Neural progenitor cell (in vitro differentiated cells): ENCODE results near the gene TMEM203. TPM values are rescaled to one million over a fixed set of nuclear protein-coding genes. Genes with fewer than 3 reads are reported as not detected.

ENCODE experiments used
- DNase-seq: peaks from one replicate; pipeline ENCODE4 v3.0.0-alpha.2; 2016; ENCODE audit warnings: low spot score
- H2AFZ ChIP-seq: fragments of 200-600 bp; sonication (generic); replicated peaks from 2 replicates; pipeline ENCODE4 v1.6.1; 2016; ENCODE audit warnings: antibody characterized with exemption
- H3F3A ChIP-seq: fragments of 200-600 bp; sonication (generic); 2 replicates; pipeline ENCODE4 v1.6.1; 2016; ENCODE audit warnings: antibody characterized with exemption, low read depth
- H3K27ac ChIP-seq: fragments of 200-600 bp; sonication (generic); 2 replicates; pipeline ENCODE4 v1.5.1; 2016; ENCODE audit warnings: mild to moderate bottlenecking
- H3K27me3 ChIP-seq: fragments of 200-600 bp; sonication (generic); 2 replicates; pipeline ENCODE4 v1.6.1; 2016; ENCODE audit warnings: mild to moderate bottlenecking, moderate library complexity
- H3K36me3 ChIP-seq: fragments of 200-600 bp; sonication (generic); 2 replicates; pipeline ENCODE4 v1.5.1; 2016
- H3K4me1 ChIP-seq: fragments of 200-600 bp; sonication (generic); 2 replicates; pipeline ENCODE4 v1.6.1; 2016; ENCODE audit warnings: mixed run types
- H3K4me2 ChIP-seq: fragments of 200-600 bp; sonication (generic); 2 replicates; pipeline ENCODE4 v1.6.1; 2016
- H3K4me3 ChIP-seq: fragments of 200-600 bp; sonication (generic); 2 replicates; pipeline ENCODE4 v1.5.1; 2016
- H3K79me2 ChIP-seq: fragments of 200-600 bp; sonication (generic); 2 replicates; pipeline ENCODE4 v1.6.1; 2016; ENCODE audit warnings: low read depth
- H3K9ac ChIP-seq: fragments of 200-600 bp; sonication (generic); 2 replicates; pipeline ENCODE4 v1.6.1; 2016
- H3K9me3 ChIP-seq: fragments of 200-600 bp; sonication (generic); 2 replicates; pipeline ENCODE4 v1.5.1; 2016; ENCODE audit warnings: low read depth
- H4K20me1 ChIP-seq: fragments of 200-600 bp; sonication (generic); 2 replicates; pipeline ENCODE4 v1.6.1; 2016; ENCODE audit warnings: low read depth
- H3K27ac Mint-ChIP-seq: 3 replicates; pipeline ENCODE4 v1.8.0; 2021; ENCODE audit warnings: mixed read lengths
- H3K27me3 Mint-ChIP-seq: 2 replicates; pipeline ENCODE4 v1.8.0; 2022; ENCODE audit warnings: low read depth, mild to moderate bottlenecking, inconsistent platforms, moderate library complexity, mixed read lengths; ENCODE audit not compliant: insufficient read depth
- H3K36me3 Mint-ChIP-seq: 3 replicates; pipeline ENCODE4 v1.8.0; 2021; ENCODE audit warnings: mixed read lengths
- H3K4me1 Mint-ChIP-seq: 3 replicates; pipeline ENCODE4 v1.8.0; 2021; ENCODE audit warnings: mixed read lengths
- H3K4me3 Mint-ChIP-seq: 3 replicates; pipeline ENCODE4 v1.8.0; 2021; ENCODE audit warnings: mild to moderate bottlenecking, moderate library complexity, mixed read lengths
- H3K9me3 Mint-ChIP-seq: 3 replicates; pipeline ENCODE4 v1.8.0; 2020; ENCODE audit warnings: mixed read lengths
- CTCF ChIP-seq: fragments of 200-600 bp; sonication (generic); IDR thresholded peaks from 2 replicates; pipeline ENCODE4 v1.5.1; 2017; ENCODE audit warnings: antibody characterized with exemption, mild to moderate bottlenecking
- EZH2 ChIP-seq: fragments of 200-600 bp; sonication (generic); IDR thresholded peaks from 2 replicates; pipeline ENCODE4 v1.6.1; 2017; ENCODE audit warnings: antibody characterized with exemption, mild to moderate bottlenecking, moderate library complexity
- EZH2phosphoT487 ChIP-seq: fragments of 200-600 bp; sonication (generic); IDR thresholded peaks from 2 replicates; pipeline ENCODE4 v1.6.1; 2017; ENCODE audit warnings: antibody characterized with exemption
- total RNA-seq: library from RNA; depleted of rRNA; stranded (reverse); fragments of >200 nt; gene quantifications from 2 replicates; pipeline ENCODE4 v1.2.3, GENCODE V29; 2015; ENCODE audit warnings: low replicate concordance

TMEM203 gene
- total RNA-seq, 1 donor from 2014 or later, result 21.6 TPM

- Histone ChIP-seq H3K36me3 (no peaks in the 10 kb centered on the region), H3K4me2 (no peak overlapping the region), H3F3A (peaks cover 3% of the 10 kb centered on the region), H3K4me3 (no peak overlapping the region), H2AFZ (no peak overlapping the region), H3K27me3 (peaks cover 100% of the 10 kb centered on the region), H3K9ac (no peak overlapping the region), H3K79me2 (no peaks in the 10 kb centered on the region), H4K20me1 (peaks cover 39% of the 10 kb centered on the region), H3K4me1 (peaks cover 8% of the 10 kb centered on the region), H3K9me3 (no peaks in the 10 kb centered on the region), H3K27ac (no peak overlapping the region)
- DNase-seq, result no peak
- no peaks in the 10 kb centered on the region for H3K9me3 Mint-ChIP-seq
- peaks cover 1% of the 10 kb centered on the region for H3K36me3 Mint-ChIP-seq
- peaks cover 72% of the 10 kb centered on the region for H3K27me3 Mint-ChIP-seq
- H3K4me1 Mint-ChIP-seq, result peaks cover 6% of the 10 kb centered on the region
- TF ChIP-seq CTCF (no peak), EZH2phosphoT487 (peak; percentile 44)
- no peak overlapping the region for H3K4me3 Mint-ChIP-seq
- no peak overlapping the region for H3K27ac Mint-ChIP-seq
Observed at GRCh38 chr9:137160054-137160425, 45.4 kb downstream of the TMEM203 start.

GRCh38 chr9:137159105-137160053 is 46.1 kb downstream of the TMEM203 start:
- Mint-ChIP-seq H3K36me3 (peaks cover 1% of the 10 kb centered on the region), H3K4me1 (peaks cover 6% of the 10 kb centered on the region), H3K4me3 (no peak overlapping the region), H3K27ac (peak overlapping the region; percentile 67), H3K9me3 (no peaks in the 10 kb centered on the region), H3K27me3 (peaks cover 72% of the 10 kb centered on the region)
- peaks cover 100% of the 10 kb centered on the region for H3K27me3 ChIP-seq
- TF ChIP-seq EZH2 (no peak), EZH2phosphoT487 (peak; percentile 20), CTCF (no peak)
- H3K36me3 ChIP-seq, result no peaks in the 10 kb centered on the region
- H2AFZ ChIP-seq, result no peak overlapping the region
- peaks cover 3% of the 10 kb centered on the region for H3F3A ChIP-seq
- peaks cover 33% of the 10 kb centered on the region for H4K20me1 ChIP-seq
- H3K79me2 ChIP-seq, result no peaks in the 10 kb centered on the region
- no peak overlapping the region for H3K4me3 ChIP-seq
- no peak overlapping the region for H3K27ac ChIP-seq
- H3K4me1 ChIP-seq, result peaks cover 8% of the 10 kb centered on the region
- H3K9ac ChIP-seq, result no peak overlapping the region
- no peak for DNase-seq
- H3K4me2 ChIP-seq, result no peak overlapping the region
- H3K9me3 ChIP-seq, result no peaks in the 10 kb centered on the region

GRCh38 chr9:137158625-137159024 is 46.8 kb downstream of the TMEM203 start:
- H4K20me1 ChIP-seq, result peaks cover 25% of the 10 kb centered on the region
- no peaks in the 10 kb centered on the region for H3K79me2 ChIP-seq
- no peaks in the 10 kb centered on the region for H3K36me3 ChIP-seq
- no peaks in the 10 kb centered on the region for H3K9me3 Mint-ChIP-seq
- no peak overlapping the region for H3K9ac ChIP-seq
- no peak overlapping the region for H3K4me3 Mint-ChIP-seq
- peaks cover 96% of the 10 kb centered on the region for H3K27me3 ChIP-seq
- H3K27ac Mint-ChIP-seq, result no peak overlapping the region
- peaks cover 3% of the 10 kb centered on the region for H3F3A ChIP-seq
- H3K4me3 ChIP-seq, result no peak overlapping the region
- no peak overlapping the region for H2AFZ ChIP-seq
- H3K36me3 Mint-ChIP-seq, result peaks cover 1% of the 10 kb centered on the region
- no peak overlapping the region for H3K4me2 ChIP-seq
- DNase-seq, result no peak
- TF ChIP-seq CTCF (no peak), EZH2phosphoT487 (no peak), EZH2 (no peak)
- H3K4me1 ChIP-seq, result peaks cover 8% of the 10 kb centered on the region
- H3K4me1 Mint-ChIP-seq, result peaks cover 6% of the 10 kb centered on the region
- H3K9me3 ChIP-seq, result no peaks in the 10 kb centered on the region
- no peak overlapping the region for H3K27ac ChIP-seq
- peaks cover 67% of the 10 kb centered on the region for H3K27me3 Mint-ChIP-seq
